Body of pancreas (tissue), 4 donors: ENCODE measurements around the gene BCL10.

Source experiments
- CTCF ChIP-seq, 7 experiments: fragments of 450-650 bp in 4 of 7; fragments of 200-600 bp in 3 of 7; sonication (generic) in 3 of 7; IDR thresholded peaks; one replicate each; pipeline ENCODE4 v1.5.1; 2016 to 2019; ENCODE audit warnings: antibody characterized with exemption in 7 of 7
- POLR2A ChIP-seq, 3 donors: fragments of 450-650 bp; IDR thresholded peaks; one replicate each; pipeline ENCODE4 v1.6.1; 2016; ENCODE audit warnings: antibody characterized with exemption in 3 of 3, mild to moderate bottlenecking in 2 of 3

- no peak for TF ChIP-seq CTCF (IDR thresholded peaks at IDR 0.05)
- TF ChIP-seq POLR2A (IDR thresholded peaks at IDR 0.05), result no peak
Measured at GRCh38 chr1:85325920-85326319, 49.5 kb upstream of the BCL10 start.
